GM19452 (cell line): ENCODE data around the gene SF3A2.

Experiments
- ATAC-seq: cut with Tn5 transposase; IDR thresholded peaks from one replicate; pipeline ENCODE4 v1.9.1; 2021; ENCODE audit not compliant: unreplicated experiment

Gene SF3A2

DNA sequence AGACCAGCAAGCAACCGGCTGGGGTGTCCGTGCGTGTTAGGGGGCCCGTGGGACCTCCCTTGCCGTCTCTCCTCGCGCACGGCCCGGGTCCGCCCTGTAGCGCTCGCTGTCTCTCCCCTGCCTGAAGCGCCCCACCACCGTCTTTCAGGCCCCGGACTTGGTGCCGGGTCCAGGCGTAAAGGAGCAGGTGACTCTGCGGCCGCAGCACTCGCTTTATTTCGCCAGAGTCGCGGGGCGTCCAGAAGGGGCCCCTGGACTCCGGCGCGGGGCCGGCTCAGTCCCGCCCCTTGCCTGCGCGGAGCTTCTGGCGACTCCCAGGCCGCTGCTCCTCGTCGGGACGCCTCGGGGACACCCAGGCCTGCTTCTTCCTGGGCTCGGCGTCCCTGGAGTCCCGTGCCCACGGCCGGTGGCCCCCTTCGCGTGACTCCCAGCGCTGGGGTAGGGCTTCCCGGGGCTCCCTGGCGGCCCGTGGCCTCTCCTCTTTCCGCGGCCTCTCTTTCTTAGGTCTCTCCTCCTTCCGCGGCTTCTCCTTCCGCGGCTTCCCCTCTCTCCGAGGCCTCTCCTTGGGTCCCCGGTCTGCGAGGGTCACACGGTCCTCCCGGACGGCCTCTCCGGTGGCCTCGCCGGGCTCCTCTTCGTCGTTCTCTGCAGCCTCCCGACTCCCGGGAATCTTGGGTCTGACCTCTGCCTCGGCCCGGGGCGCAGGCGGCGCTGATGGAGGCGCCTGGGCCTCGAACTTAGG is 15.6 kb downstream of the SF3A2 start:
- no peak for ATAC-seq

GRCh38 chr19:2252797-2253105 is 16.1 kb downstream of the SF3A2 start:
- ATAC-seq = no peak

GRCh38 chr19:2253106-2254063 is 16.8 kb downstream of the SF3A2 start:
- ATAC-seq = no peak

DNA sequence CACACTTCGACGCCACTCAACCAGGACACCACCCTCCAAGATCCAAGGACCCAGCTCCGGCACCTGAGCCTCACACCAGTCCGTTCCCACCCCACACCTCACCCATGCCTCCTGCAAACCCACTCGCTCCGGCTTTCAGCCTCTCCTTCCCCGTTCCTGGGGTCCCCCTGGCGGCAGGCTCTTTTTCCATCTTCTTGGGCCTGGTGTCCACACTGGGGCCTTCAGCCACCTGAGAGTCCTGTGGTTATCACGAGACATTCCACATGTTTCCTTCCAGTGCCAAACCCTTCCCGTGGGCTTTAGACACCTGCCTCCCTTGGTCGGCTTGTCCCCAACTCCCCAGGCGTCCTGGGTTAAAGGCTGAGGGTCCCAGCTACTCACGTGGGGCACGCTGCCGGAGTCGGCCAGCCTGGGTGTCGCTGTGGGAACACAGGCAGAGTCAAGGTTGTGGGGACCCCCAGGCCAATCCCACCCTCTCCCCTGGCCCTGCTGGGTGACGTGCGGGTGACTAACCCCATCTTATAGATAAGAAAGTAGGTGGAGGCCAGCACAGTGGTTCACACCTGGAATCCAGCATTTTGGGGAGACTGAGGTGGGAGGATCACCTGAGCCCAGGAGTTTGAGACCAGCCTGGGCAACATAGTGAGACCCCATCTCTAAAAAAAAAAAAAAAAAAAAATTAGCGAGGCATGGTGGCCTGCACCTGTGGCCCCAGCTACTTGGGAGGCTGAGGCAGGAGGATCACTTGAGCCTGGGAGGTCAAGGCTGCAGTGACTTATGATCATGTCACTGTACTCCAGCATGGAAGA is 17.6 kb downstream of the SF3A2 start:
- ATAC-seq = no peak

GRCh38 chr19:2255112-2255845 is 18.7 kb downstream of the SF3A2 start:
- no peak for ATAC-seq

DNA sequence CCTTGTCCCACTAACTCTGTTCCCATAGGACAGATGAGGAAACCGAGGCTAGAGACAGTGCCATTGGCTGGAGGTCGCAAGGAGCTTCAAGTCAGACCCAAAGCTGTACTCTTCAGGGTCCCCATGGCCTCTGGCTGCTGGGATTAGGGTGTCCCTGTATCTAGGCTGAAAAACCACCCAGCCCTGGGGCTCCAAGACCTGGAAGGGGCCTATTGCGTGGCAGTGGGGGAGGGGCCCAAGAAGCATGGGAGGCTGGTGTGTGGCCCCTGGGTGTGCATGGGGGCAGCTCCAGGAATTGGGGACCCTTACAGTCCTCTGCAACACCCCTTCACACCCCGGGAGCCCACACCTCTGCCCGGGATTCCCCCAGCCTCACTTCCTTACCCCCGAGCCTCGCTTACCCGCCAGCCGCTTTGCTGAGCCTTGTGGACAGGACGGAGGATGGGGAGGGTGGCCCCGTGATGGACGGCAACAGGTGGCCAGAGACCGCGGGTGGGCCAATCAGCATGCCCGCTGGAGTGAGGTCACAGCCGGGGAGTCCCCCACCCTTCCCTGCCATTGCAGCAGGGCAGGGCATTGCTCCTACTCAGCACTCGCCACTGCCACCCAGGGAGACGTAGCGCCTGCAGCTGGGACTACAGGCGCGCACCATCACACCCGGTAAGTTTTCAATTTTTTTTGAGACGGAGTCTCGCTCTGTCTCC is 19.5 kb downstream of the SF3A2 start, which contains the start of gene JSRP1:
Gene JSRP1 (minus strand): TSS at position 436 of the 704 bp plus-strand sequence. CDS start 1,103 bp downstream, outside the sequence.
- no peak for ATAC-seq

DNA sequence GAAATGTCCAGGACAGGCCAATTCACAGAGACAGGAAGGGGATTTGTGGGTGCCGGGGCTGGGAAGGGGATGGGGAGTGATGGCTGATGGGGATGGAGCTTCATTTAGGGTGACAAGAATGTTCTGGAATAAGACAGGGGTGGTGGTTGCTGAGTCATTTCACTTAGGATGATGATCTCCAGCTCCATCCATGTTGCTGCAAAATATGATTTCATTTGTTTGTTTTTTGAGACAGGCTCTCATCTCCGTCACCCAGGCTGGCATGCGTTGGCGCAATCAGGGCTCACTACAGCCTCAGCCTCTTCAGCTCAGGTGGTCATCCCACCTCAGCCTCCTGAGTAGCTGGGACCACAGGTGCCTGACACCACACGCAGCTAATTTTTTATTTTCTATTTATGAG is 22.7 kb downstream of the SF3A2 start:
- no peak for ATAC-seq

DNA sequence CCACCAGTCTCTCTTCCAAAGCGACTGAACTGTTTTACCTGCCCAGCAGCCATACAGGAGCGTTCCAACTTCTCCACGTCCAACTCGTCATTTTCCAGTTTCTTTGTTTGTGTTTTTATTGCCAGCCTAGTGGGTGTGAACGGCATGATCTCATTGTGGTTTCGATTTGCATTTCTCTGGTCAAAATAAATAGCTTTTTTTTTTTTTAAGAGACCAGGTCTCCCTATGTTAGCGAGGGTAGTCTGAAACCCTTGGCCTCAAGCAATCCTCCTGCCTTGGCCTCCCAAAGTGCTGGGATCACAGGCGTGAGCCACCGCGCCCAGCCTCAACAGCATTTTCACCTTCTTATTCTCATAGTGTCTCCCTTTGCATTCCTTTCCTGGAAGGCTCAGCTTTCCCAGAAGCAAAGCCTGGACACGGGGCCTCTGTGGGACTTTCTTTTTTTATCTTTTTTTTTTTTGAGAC is 23.7 kb downstream of the SF3A2 start:
- ATAC-seq = no peak

- no peak for ATAC-seq
These were observed 25.0 kb downstream of the SF3A2 start for GRCh38 chr19:2261438-2262172.

GRCh38 chr19:2266183-2266993 is 29.8 kb downstream of the SF3A2 start:
- no peak for ATAC-seq

DNA sequence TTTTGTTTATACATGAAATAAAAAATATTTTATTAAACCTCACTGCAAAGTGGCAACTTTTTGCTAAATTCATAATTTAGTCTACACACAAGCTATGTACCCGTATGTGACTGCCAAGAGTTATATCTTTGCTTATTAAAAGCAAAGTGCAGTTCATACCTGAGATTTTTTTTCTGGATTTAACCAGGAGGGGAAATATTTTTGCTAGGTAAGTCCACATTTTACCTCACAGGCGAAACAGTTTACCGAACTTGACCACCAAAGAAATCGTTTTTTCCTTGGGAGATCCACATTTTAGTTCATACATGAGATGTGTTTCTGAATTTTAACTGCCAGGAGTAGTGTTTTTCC is 31.8 kb downstream of the SF3A2 start:
- ATAC-seq = no peak

DNA sequence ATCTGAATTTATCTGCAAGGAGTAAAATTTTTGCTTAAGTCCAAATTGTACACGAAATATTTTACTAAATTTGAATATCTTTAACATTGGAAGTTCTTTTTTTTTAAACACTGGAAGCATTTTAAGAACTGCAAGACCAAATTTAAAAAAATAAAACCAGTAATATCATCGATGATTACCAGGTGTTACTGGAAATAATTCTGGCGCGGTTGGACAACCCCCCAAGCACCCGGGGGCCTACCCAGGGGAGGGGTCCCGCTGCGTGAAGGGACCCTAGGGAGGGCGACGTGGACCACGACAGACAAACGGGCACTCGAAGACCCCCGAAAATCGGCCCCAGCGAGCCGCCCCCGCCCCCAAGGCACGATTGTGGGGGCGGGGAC is 32.2 kb downstream of the SF3A2 start:
- no peak for ATAC-seq

DNA sequence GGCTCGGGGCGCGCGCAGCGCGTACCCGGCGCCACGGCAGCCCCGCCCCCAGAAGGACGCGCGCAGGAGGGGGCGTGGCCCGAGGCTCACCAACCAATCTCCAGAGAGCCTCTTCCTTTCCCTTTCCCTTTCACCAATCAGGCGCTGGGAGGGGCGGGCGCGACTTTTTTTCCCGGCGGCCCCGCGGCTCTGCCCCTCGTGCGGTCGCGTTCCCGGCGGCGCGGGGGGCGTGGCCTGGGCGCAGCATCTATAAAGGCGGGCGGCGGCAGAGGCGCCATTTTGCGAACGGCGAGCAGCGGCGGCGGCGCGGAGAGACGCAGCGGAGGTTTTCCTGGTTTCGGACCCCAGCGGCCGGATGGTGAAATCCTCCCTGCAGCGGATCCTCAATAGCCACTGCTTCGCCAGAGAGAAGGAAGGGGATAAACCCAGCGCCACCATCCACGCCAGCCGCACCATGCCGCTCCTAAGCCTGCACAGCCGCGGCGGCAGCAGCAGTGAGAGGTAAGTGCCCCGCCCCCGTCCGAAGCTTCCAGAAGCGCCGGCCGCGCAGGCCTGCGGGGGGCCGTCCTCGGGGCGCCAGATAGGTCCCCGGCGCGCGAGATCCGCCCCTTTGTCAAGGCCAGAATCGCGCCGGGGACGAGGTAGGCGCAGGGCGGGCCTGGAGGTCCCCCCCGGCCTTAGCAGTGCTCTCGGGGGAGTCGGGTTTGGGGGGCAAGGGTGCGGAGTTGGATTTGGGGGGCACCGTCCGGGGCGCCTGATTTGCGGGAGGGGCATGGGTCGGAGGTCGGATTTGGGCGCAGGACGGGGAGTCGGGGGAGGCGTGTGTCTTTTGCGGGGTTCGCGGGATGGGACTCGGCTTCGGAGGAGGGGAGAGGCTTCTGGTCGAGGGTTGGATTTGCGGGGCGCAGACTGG is 32.9 kb downstream of the SF3A2 start:
- peak; percentile 47 for ATAC-seq

DNA sequence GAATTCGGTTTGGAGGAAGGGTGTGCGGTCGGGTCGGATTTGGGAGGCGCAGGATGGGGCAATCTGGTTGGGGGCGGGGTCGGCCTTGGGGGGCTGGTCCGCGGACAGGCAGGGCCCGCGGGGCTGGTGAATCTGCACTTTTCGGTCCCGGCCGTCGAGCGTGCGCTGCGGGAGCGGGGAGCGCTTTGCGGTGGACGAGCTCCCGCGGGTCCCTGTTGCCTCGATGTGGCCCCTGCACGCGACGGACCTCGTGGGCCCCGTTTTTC is 33.5 kb downstream of the SF3A2 start:
- no peak for ATAC-seq

- ATAC-seq = no peak
These were observed 34.0 kb downstream of the SF3A2 start for GRCh38 chr19:2270423-2271233.

GRCh38 chr19:2271234-2272103 is 34.8 kb downstream of the SF3A2 start:
- ATAC-seq = no peak
